Measurements from ENCODE around the gene EHD3. TPM values are rescaled to one million over a fixed set of nuclear protein-coding genes. Genes with fewer than 3 reads are reported as not detected.

EHD3 gene
- total RNA-seq, 4 donors from 2014 or later: 0.88 to 20.6 (median 2.1) TPM

DNA sequence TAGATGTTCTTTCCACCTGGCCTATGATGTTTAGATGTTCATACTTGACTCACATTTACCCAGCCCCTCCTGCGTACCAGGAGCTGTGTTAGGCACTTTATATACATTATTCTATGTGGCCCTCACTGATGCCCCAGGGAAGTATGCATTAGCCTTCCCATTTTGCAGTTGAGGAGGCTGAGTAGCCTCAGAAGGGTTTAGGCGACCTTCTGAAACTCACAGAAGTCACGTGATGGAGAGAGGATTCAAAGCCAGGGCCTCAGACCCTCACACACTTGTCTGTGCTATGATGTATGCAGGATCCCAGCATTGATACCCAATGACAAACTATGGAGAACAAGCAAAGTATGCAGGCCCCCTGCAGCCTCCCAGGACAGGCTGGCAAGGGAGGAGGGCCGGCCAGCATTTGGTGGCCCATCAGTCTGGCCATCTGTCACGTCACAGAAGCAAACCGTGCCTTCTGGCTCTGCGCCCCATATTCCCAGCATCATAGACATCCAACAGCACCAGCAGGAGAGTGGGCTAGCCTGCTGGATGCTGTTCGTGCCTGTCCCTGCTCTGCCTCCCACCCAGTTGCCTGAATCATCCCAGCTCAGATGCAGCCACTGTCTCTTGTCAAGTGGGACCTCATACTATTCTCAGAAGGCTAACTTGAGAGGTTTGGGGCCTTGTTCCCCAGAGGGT lies 33.6 kb downstream of the EHD3 start:
- H3K27ac ChIP-seq: no peak overlapping the region
- H3K4me1 ChIP-seq: no peaks in the 10 kb centered on the region
- no peaks in the 10 kb centered on the region for H3K9me3 ChIP-seq
- DNase-seq: no peak
- no peak overlapping the region for H3K4me3 ChIP-seq
- no peaks in the 10 kb centered on the region for H3K27me3 ChIP-seq
- no peaks in the 10 kb centered on the region for H3K36me3 ChIP-seq
- TF ChIP-seq, protein P1, sequence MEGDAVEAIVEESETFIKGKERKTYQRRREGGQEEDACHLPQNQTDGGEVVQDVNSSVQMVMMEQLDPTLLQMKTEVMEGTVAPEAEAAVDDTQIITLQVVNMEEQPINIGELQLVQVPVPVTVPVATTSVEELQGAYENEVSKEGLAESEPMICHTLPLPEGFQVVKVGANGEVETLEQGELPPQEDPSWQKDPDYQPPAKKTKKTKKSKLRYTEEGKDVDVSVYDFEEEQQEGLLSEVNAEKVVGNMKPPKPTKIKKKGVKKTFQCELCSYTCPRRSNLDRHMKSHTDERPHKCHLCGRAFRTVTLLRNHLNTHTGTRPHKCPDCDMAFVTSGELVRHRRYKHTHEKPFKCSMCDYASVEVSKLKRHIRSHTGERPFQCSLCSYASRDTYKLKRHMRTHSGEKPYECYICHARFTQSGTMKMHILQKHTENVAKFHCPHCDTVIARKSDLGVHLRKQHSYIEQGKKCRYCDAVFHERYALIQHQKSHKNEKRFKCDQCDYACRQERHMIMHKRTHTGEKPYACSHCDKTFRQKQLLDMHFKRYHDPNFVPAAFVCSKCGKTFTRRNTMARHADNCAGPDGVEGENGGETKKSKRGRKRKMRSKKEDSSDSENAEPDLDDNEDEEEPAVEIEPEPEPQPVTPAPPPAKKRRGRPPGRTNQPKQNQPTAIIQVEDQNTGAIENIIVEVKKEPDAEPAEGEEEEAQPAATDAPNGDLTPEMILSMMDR (IDR thresholded peaks at IDR 0.05): no peak
- no peak for TF ChIP-seq POLR2A (IDR thresholded peaks at IDR 0.05)

DNA sequence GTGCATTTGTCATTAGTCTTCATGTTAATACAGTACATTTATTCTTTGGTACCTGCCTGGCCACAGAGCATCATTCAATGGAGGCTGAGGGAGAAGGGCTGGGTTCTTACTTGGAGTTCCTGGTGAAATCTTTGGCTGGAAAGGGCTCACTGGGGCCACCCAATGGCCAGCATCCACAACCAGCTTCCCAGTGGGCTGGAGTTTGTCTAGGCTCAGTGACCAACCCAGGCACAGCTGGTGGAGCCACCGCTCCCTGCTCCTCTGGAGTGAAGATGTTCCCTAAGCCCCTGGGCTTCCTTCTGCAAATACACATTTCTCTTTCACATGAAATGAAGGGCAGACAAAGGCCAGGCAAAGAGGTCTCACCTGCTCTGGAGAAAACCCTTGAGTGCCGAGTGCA lies 34.4 kb downstream of the EHD3 start:
- H3K27ac ChIP-seq: no peak overlapping the region
- H3K27me3 ChIP-seq: no peaks in the 10 kb centered on the region
- no peak overlapping the region for H3K4me3 ChIP-seq
- H3K4me1 ChIP-seq: no peaks in the 10 kb centered on the region
- no peaks in the 10 kb centered on the region for H3K9me3 ChIP-seq
- no peak for TF ChIP-seq POLR2A (IDR thresholded peaks at IDR 0.05)
- TF ChIP-seq, protein P1 (IDR thresholded peaks at IDR 0.05): no peak
- no peaks in the 10 kb centered on the region for H3K36me3 ChIP-seq
- DNase-seq: no peak

DNA sequence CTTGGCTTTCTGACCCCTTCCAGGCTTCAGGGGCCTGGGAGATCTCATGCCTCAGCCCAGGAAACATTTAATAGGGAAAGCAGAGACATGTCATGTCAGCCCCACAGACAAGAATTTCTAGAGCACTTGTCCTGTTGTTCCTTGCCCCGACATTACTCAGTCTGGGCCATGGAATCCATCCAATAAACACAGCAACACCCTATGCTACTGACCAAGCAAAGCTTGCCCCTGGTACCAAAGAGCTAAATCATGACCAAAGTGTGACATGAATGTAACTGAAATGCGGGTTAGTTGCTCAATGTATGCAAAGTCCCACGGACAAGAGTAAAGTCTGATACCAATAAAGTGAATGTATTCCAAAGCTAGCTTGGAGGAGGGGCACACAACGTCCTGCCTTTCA lies 35.1 kb downstream of the EHD3 start:
- H3K4me3 ChIP-seq: no peak overlapping the region
- no peak for TF ChIP-seq POLR2A (IDR thresholded peaks at IDR 0.05)
- TF ChIP-seq, protein P1 (IDR thresholded peaks at IDR 0.05): no peak
- no peak overlapping the region for H3K27ac ChIP-seq

DNA sequence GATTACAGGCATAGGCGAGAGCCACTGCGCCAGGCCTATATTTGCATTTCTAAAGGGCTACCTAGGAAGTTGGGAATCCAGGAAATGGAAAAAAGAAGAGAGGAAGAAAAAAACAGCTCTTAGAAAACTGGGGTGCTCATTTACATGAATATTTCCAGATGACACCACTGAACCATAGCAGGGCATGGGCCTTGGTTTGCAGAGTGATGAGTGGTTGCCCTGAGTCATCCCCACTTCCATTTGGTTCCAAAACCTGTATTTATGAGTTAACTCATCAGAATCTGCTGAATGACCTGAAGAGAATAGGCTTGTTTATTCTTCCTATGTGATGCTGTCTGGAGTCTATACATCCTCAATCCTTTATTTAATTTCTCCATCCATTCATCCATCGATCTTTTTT lies 36.2 kb downstream of the EHD3 start:
- Histone ChIP-seq H3K9me3 (no peaks in the 10 kb centered on the region), H3K4me1 (no peaks in the 10 kb centered on the region), H3K27ac (no peak overlapping the region), H3K27me3 (no peaks in the 10 kb centered on the region), H3K4me3 (no peak overlapping the region), H3K36me3 (no peaks in the 10 kb centered on the region)
- no peak for TF ChIP-seq POLR2A (IDR thresholded peaks at IDR 0.05)
- TF ChIP-seq, protein P1 (IDR thresholded peaks at IDR 0.05): no peak
- DNase-seq: no peak

More for the DNA sequence above, 35.1 kb downstream of the EHD3 start:
- Histone ChIP-seq H3K4me1 (no peaks in the 10 kb centered on the region), H3K36me3 (no peaks in the 10 kb centered on the region), H3K27me3 (no peaks in the 10 kb centered on the region), H3K9me3 (no peaks in the 10 kb centered on the region)
- no peak for DNase-seq

DNA sequence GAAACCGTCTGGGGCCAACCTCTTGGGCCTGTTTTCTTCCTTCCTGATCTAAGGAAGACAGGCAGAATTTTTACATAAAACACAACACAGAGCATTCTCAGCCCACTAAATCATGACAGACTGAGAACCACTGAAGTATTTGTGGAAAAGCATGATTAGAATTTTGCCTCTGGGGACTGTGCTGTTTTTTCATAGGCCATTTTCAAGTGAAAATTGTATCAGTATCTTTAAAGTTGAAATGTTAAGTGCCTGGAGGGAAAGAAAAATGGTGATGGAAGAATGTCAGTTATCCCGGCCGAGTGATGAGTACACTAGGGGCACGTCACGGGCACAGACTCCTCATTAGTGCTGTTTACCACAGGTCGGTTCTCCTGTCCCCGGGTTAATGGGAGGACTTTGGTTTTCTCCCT lies 36.9 kb downstream of the EHD3 start:
- Histone ChIP-seq H3K27me3 (no peaks in the 10 kb centered on the region), H3K4me1 (no peaks in the 10 kb centered on the region), H3K36me3 (no peaks in the 10 kb centered on the region), H3K4me3 (no peak overlapping the region), H3K27ac (no peak overlapping the region), H3K9me3 (no peaks in the 10 kb centered on the region)
- TF ChIP-seq, protein P1 (IDR thresholded peaks at IDR 0.05): no peak
- no peak for DNase-seq

DNA sequence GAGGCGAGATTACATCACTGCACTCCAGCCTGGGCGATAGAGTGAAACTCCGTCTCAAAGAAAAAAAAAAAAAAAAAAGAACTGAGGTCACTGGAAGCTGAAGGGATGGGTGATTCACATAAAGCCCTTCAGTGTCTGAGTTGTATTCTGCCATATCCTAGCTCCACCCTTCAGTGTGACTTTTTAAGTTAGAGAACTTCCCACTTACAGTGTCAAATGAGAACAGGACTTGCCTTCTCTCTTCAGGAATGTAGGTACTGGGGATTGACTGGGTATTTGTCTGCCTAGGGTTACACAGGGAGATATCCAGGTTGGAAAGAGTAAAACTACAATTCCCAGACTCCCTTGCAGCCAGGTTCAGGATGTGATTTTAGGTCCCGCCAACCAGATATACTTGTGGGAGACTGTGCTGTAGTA lies 37.9 kb downstream of the EHD3 start:
- H3K4me1 ChIP-seq: no peaks in the 10 kb centered on the region
- H3K9me3 ChIP-seq: no peaks in the 10 kb centered on the region
- no peak overlapping the region for H3K27ac ChIP-seq
- no peak for DNase-seq
- H3K4me3 ChIP-seq: no peak overlapping the region
- no peaks in the 10 kb centered on the region for H3K27me3 ChIP-seq
- no peak for TF ChIP-seq POLR2A (IDR thresholded peaks at IDR 0.05)
- TF ChIP-seq, protein P1 (IDR thresholded peaks at IDR 0.05): no peak
- no peaks in the 10 kb centered on the region for H3K36me3 ChIP-seq

All from Peyer's patch (tissue), 4 donors.